ENCODE results near the gene ERAS.

Gene ERAS

DNA sequence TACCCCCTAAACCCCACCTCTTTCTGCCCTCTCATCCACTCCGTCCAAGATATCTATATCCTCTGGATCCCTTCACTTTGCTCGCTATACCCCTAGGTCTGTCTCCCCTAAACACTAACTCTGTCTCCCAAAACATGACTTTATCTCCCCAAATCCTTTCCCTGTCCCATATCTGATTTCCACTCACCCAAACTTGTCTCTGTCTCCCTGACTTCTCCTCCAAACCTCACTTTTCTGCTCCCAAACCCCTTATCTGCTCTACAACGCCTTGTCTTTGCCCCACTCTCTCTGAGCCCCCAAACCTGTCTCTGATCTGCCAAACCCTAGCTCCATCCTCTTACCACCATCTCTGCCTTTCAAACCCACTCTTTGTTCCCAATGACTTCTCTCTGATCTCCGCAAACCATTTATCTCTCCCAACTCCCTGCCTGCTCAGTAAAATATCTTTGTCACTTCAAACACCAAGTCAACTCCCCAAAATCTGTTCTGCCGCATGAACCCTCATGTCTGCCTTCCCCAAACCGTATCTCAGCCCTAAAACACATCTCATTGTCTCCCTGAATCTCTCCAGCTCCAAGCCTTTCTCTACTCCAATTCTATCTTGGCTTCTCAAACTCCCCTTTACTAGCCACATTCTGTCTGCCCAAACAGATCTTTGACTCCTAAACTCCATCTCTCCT is 39.3 kb upstream of the ERAS start:
- no peak overlapping the region for H3K9ac ChIP-seq (ENCODE audit: low read length)

DNA sequence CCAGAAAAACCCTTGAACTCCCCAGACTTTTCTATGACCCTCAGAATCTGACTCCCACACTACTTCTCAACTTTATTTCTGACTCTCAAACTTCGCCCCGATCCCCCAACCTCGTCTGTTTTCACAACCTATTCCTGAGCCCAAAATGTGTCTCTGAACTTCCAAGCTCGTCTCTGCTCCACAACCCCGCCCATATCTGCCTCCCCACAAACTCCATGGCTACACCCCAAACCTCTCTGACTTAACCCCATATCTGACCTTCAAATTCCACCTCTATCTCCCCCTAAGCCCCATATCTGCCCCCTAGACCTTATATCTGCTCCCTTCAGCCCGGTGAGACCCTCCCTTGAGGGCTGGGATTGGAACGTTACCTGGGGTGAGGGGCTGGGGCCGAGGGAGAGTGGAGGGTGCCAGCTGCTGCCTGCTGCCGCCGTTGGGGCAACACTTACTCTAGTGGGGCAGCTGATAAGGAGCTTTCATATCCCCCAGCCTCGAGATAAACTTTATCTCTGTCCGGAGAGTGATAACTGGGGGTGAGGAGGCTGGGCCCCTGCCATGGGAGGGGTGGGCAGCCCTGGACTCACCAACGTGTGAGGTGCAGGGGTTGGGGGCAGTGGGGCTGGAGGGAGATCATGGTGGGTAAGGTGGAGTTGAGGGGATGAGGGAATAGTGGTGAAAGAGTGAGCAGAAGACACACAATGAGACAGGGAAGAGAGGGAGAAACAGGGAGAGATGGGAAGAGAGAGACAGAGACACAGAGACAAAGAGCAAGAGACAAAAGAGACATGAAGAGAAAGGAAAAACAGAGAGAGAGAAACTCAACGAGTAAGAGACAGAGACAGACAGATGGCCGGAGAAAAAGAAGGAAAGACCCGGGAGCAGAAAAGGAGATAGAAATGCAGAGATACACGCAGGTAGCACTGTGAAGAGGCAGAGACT is 38.5 kb upstream of the ERAS start:
- Histone ChIP-seq H3K9me3 (ENCODE audit: low read length) (no peaks in the 10 kb centered on the region), H3K9ac (ENCODE audit: low read length) (no peak overlapping the region), H3K27me3 (ENCODE audit: control insufficient read depth in 1 of 2, insufficient read depth in 2 of 2, low read length in 2 of 2) (peaks cover 0 to 19% of the 10 kb centered on the region in 2 donors), H3K27ac (ENCODE audit: low read depth, low read length) (no peak overlapping the region), H3K36me3 (ENCODE audit: insufficient read depth, low read length) (no peaks in the 10 kb centered on the region), H3K4me1 (ENCODE audit: insufficient read depth, low read length) (no peaks in the 10 kb centered on the region), H3K4me3 (ENCODE audit: low read depth in 1 of 2, low read length in 2 of 2) (no peak overlapping the region)

More for the DNA sequence above, 39.3 kb upstream of the ERAS start:
- H3K4me1 ChIP-seq (ENCODE audit: insufficient read depth, low read length): no peaks in the 10 kb centered on the region
- H3K9me3 ChIP-seq (ENCODE audit: low read length): no peaks in the 10 kb centered on the region
- H3K27ac ChIP-seq (ENCODE audit: low read depth, low read length): no peak overlapping the region
- no peaks in the 10 kb centered on the region for H3K36me3 ChIP-seq (ENCODE audit: insufficient read depth, low read length)
- no peak overlapping the region for H3K4me3 ChIP-seq (ENCODE audit: low read depth in 1 of 2, low read length in 2 of 2)
- peaks cover 0 to 19% of the 10 kb centered on the region in 2 donors for H3K27me3 ChIP-seq (ENCODE audit: control insufficient read depth in 1 of 2, insufficient read depth in 2 of 2, low read length in 2 of 2)

- Histone ChIP-seq H3K4me3 (ENCODE audit: low read depth in 1 of 2, low read length in 2 of 2) (no peak overlapping the region), H3K9me3 (ENCODE audit: low read length) (no peaks in the 10 kb centered on the region), H3K4me1 (ENCODE audit: insufficient read depth, low read length) (no peaks in the 10 kb centered on the region), H3K36me3 (ENCODE audit: insufficient read depth, low read length) (no peaks in the 10 kb centered on the region), H3K9ac (ENCODE audit: low read length) (no peak overlapping the region), H3K27me3 (ENCODE audit: control insufficient read depth in 1 of 2, insufficient read depth in 2 of 2, low read length in 2 of 2) (peaks cover 0 to 19% of the 10 kb centered on the region in 2 donors), H3K27ac (ENCODE audit: low read depth, low read length) (no peak overlapping the region)
Measured at GRCh38 chrX:48789366-48790220, 36.7 kb upstream of the ERAS start.

DNA sequence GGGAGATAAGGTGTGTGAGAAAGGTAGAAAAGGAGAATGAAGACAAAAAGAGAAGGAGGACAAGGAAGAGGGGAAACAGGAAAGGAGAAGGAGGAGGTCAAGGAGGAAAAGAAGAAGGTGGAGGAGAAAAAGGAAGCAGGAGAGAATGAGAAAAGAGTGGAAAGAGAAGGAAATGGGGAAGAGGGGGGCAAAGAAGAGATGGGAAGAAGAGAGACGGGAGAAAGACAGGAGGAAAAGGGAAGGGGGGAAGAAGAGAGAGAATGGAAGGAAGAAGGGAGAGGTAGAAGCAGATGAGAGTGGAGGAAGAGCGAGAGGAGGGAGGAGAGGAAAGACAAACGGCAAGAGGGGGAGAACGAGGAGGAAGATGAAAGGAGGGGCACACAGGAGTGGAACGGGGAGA is 35.8 kb upstream of the ERAS start:
- no peaks in the 10 kb centered on the region for H3K9me3 ChIP-seq (ENCODE audit: low read length)
- no peaks in the 10 kb centered on the region for H3K4me1 ChIP-seq (ENCODE audit: insufficient read depth, low read length)
- peaks cover 0 to 19% of the 10 kb centered on the region in 2 donors for H3K27me3 ChIP-seq (ENCODE audit: control insufficient read depth in 1 of 2, insufficient read depth in 2 of 2, low read length in 2 of 2)
- no peak overlapping the region for H3K9ac ChIP-seq (ENCODE audit: low read length)
- H3K4me3 ChIP-seq (ENCODE audit: low read depth in 1 of 2, low read length in 2 of 2): no peak overlapping the region
- H3K36me3 ChIP-seq (ENCODE audit: insufficient read depth, low read length): no peaks in the 10 kb centered on the region
- no peak overlapping the region for H3K27ac ChIP-seq (ENCODE audit: low read depth, low read length)

DNA sequence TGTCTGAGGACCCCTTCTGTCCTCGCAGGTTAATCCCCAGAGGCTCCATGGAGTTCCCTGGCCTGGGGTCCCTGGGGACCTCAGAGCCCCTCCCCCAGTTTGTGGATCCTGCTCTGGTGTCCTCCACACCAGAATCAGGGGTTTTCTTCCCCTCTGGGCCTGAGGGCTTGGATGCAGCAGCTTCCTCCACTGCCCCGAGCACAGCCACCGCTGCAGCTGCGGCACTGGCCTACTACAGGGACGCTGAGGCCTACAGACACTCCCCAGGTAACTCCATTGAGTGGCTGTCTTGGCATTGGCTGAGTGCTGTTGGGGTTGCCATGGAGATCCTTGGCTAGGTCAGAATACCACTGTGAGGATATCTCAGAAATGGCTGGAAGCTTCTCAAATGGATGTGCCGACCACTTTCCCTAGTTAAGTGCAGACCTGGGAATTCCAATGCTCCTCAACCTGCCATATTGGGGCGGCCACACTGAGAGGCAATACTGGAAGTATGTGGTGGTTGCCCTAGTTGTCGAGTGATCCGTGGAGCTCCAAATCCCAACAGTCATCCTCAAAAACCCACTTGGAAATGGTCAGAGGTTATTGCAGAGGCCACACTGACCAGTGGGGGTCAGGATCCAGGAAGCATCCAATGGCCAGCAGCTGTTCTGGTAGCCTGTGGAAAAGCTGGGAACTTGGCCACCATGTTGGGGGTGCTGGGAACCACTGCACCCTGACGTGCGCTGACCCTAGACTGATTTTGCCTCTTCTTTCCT is 35.1 kb upstream of the ERAS start:
- H3K4me3 ChIP-seq (ENCODE audit: low read depth in 1 of 2, low read length in 2 of 2): no peak overlapping the region
- H3K27ac ChIP-seq (ENCODE audit: low read depth, low read length): no peak overlapping the region
- H3K27me3 ChIP-seq (ENCODE audit: control insufficient read depth in 1 of 2, insufficient read depth in 2 of 2, low read length in 2 of 2): peaks cover 6 to 14% of the 10 kb centered on the region in 2 donors
- H3K9me3 ChIP-seq (ENCODE audit: low read length): no peaks in the 10 kb centered on the region
- H3K4me1 ChIP-seq (ENCODE audit: insufficient read depth, low read length): no peaks in the 10 kb centered on the region
- no peaks in the 10 kb centered on the region for H3K36me3 ChIP-seq (ENCODE audit: insufficient read depth, low read length)
- no peak overlapping the region for H3K9ac ChIP-seq (ENCODE audit: low read length)

GRCh38 chrX:48792219-48792618 is 34.1 kb upstream of the ERAS start:
- Histone ChIP-seq H3K27me3 (ENCODE audit: control insufficient read depth in 1 of 2, insufficient read depth in 2 of 2, low read length in 2 of 2) (peaks cover 6 to 8% of the 10 kb centered on the region in 2 donors), H3K9ac (ENCODE audit: low read length) (no peak overlapping the region), H3K27ac (ENCODE audit: low read depth, low read length) (no peak overlapping the region), H3K9me3 (ENCODE audit: low read length) (no peaks in the 10 kb centered on the region), H3K4me3 (ENCODE audit: low read depth in 1 of 2, low read length in 2 of 2) (no peak overlapping the region), H3K36me3 (ENCODE audit: insufficient read depth, low read length) (no peaks in the 10 kb centered on the region), H3K4me1 (ENCODE audit: insufficient read depth, low read length) (no peaks in the 10 kb centered on the region)

- no peaks in the 10 kb centered on the region for H3K4me1 ChIP-seq (ENCODE audit: insufficient read depth, low read length)
- no peak overlapping the region for H3K9ac ChIP-seq (ENCODE audit: low read length)
- no peak overlapping the region for H3K27ac ChIP-seq (ENCODE audit: low read depth, low read length)
- no peaks in the 10 kb centered on the region for H3K36me3 ChIP-seq (ENCODE audit: insufficient read depth, low read length)
- H3K4me3 ChIP-seq (ENCODE audit: low read depth in 1 of 2, low read length in 2 of 2): no peak overlapping the region
- H3K27me3 ChIP-seq (ENCODE audit: control insufficient read depth in 1 of 2, insufficient read depth in 2 of 2, low read length in 2 of 2): peaks cover 4 to 6% of the 10 kb centered on the region in 2 donors
- H3K9me3 ChIP-seq (ENCODE audit: low read length): no peaks in the 10 kb centered on the region
Measured at GRCh38 chrX:48793935-48794334, 32.4 kb upstream of the ERAS start.

DNA sequence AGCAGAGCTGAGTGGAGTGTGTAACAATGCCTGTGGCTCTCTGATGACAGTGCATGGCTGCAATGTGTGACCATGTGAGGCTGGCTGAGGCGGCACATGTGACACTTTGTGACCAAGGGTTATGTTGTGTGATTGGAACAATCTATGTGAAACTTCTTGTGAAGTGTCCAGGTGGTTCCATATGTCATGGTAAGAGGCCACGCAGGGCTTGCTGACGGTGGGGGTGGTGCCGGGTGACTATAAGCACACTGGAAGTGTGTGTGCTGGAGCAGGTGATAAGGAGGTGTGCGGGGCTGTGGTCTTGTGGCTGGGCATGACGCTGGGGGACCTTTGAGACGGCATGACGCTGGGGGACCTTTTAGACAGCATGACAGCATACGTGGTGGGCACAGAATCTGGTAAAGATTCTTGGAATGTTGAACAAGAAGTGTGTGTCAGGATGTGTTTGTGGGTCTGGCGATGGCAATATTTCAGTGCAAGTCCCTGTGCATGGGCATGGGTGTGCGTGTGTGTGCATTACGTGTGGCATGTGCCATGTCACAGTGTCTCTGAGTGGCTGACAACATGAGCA is 31.9 kb upstream of the ERAS start:
- Histone ChIP-seq H3K27ac (ENCODE audit: low read depth, low read length) (no peak overlapping the region), H3K36me3 (ENCODE audit: insufficient read depth, low read length) (no peaks in the 10 kb centered on the region), H3K4me1 (ENCODE audit: insufficient read depth, low read length) (no peaks in the 10 kb centered on the region), H3K27me3 (ENCODE audit: control insufficient read depth in 1 of 2, insufficient read depth in 2 of 2, low read length in 2 of 2) (peaks cover 3 to 6% of the 10 kb centered on the region in 2 donors), H3K9me3 (ENCODE audit: low read length) (no peaks in the 10 kb centered on the region), H3K9ac (ENCODE audit: low read length) (no peak overlapping the region), H3K4me3 (ENCODE audit: low read depth in 1 of 2, low read length in 2 of 2) (no peak overlapping the region)

DNA sequence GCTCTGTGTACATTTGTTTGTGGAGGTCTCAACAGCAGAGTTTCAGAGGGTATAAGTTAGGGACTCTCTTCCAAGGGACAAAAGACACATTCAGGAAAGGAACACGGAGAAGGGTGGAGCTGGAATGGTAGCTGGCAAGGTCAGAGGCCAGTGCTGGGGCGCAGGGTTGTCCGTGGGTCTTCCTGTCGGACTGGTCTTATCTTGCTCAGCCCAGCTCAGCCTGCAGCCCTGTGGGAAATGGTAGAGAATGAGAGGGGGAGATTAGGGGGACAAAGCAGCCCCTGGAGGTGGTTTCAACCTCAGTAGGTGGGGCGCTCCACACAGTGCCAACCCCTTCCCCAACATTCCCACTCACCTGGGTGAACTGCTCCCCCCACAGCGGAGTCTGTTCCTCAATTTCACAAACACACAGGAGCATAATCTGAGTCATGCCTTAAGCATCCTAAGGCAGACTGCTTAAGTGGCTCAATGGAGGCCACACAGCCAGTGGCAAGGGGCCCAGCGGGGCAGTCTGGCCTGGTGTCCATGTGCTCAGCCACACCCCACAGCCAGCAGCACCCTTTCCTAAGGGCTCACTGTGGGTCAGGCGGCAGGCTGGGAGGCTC is 31.3 kb upstream of the ERAS start:
- H3K9ac ChIP-seq (ENCODE audit: low read length): no peak overlapping the region
- H3K4me1 ChIP-seq (ENCODE audit: insufficient read depth, low read length): no peaks in the 10 kb centered on the region
- H3K4me3 ChIP-seq (ENCODE audit: low read depth in 1 of 2, low read length in 2 of 2): no peak overlapping the region

GRCh38 chrX:48798318-48798717 is 28.0 kb upstream of the ERAS start:
- no peaks in the 10 kb centered on the region for H3K9me3 ChIP-seq (ENCODE audit: low read length)
- no peaks in the 10 kb centered on the region for H3K36me3 ChIP-seq (ENCODE audit: insufficient read depth, low read length)
- no peaks in the 10 kb centered on the region for H3K4me1 ChIP-seq (ENCODE audit: insufficient read depth, low read length)
- H3K4me3 ChIP-seq (ENCODE audit: low read depth in 1 of 2, low read length in 2 of 2): no peak overlapping the region
- H3K27me3 ChIP-seq (ENCODE audit: control insufficient read depth in 1 of 2, insufficient read depth in 2 of 2, low read length in 2 of 2): peaks cover 0 to 6% of the 10 kb centered on the region in 2 donors
- no peak overlapping the region for H3K27ac ChIP-seq (ENCODE audit: low read depth, low read length)
- H3K9ac ChIP-seq (ENCODE audit: low read length): no peak overlapping the region

More for the DNA sequence above, 31.3 kb upstream of the ERAS start:
- H3K9me3 ChIP-seq (ENCODE audit: low read length): no peaks in the 10 kb centered on the region
- H3K27me3 ChIP-seq (ENCODE audit: control insufficient read depth in 1 of 2, insufficient read depth in 2 of 2, low read length in 2 of 2): peaks cover 0 to 6% of the 10 kb centered on the region in 2 donors
- no peaks in the 10 kb centered on the region for H3K36me3 ChIP-seq (ENCODE audit: insufficient read depth, low read length)
- H3K27ac ChIP-seq (ENCODE audit: low read depth, low read length): no peak overlapping the region

Data from muscle layer of colon (tissue), 2 donors.